Mononuclear cell (primary cell): ENCODE data around the gene NR3C2. TPM values are rescaled to one million over a fixed set of nuclear protein-coding genes. Genes with fewer than 3 reads are reported as not detected.

ENCODE experiments used
- H3K27me3 ChIP-seq: 2 replicates; pipeline ENCODE4 v1.6.0; 2011; ENCODE audit warnings: low read length, control low read depth; ENCODE audit not compliant: insufficient read depth
- H3K4me1 ChIP-seq: 2 replicates; pipeline ENCODE4 v1.5.1; 2011; ENCODE audit warnings: mild to moderate bottlenecking, low read length, control low read depth; ENCODE audit not compliant: insufficient read depth
- H3K4me3 ChIP-seq: 2 replicates; pipeline ENCODE4 v1.5.1; 2011; ENCODE audit warnings: mild to moderate bottlenecking, low read length, moderate library complexity
- H3K9me3 ChIP-seq: 2 replicates; pipeline ENCODE4 v1.5.1; 2011; ENCODE audit warnings: low read depth, mild to moderate bottlenecking, control low read depth, low read length
- total RNA-seq: library from RNA; depleted of rRNA; stranded (reverse); fragments of >200 nt; gene quantifications from one replicate; pipeline ENCODE4 v1.2.3, GENCODE V29; 2012

NR3C2 gene
- total RNA-seq, 1 donor, result 29.1 TPM

GRCh38 chr4:148288448-148288847, 153.8 kb downstream of the NR3C2 start:
- Histone ChIP-seq H3K4me3 (no peak overlapping the region), H3K27me3 (no peaks in the 10 kb centered on the region), H3K4me1 (no peaks in the 10 kb centered on the region), H3K9me3 (no peaks in the 10 kb centered on the region)

DNA sequence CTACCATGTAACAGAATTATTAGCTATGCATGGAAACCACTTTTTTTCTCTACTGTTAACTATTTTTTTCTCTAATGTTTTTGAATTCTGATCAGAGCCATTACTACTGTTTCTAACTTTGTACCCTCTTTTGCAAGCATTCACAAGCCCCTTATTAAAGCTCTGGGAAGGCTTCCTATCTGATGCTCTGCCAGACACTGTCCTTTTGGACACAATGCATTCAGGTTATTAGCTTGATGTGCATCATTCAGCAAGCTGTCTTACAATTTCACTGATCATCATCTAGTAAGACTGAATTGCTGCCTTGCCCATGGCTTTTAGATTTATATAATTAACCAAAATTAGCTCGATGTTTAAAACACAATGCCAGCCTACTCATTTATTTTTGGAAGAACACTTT, 155.1 kb downstream of the NR3C2 start:
- Histone ChIP-seq H3K4me1 (no peaks in the 10 kb centered on the region), H3K27me3 (no peaks in the 10 kb centered on the region), H3K4me3 (no peak overlapping the region), H3K9me3 (no peaks in the 10 kb centered on the region)

GRCh38 chr4:148286012-148286411, 156.2 kb downstream of the NR3C2 start:
- no peak overlapping the region for H3K4me3 ChIP-seq
- no peaks in the 10 kb centered on the region for H3K4me1 ChIP-seq
- no peaks in the 10 kb centered on the region for H3K27me3 ChIP-seq
- no peaks in the 10 kb centered on the region for H3K9me3 ChIP-seq

GRCh38 chr4:148283665-148284064, 158.5 kb downstream of the NR3C2 start:
- no peaks in the 10 kb centered on the region for H3K4me1 ChIP-seq
- no peak overlapping the region for H3K4me3 ChIP-seq
- H3K27me3 ChIP-seq, result no peaks in the 10 kb centered on the region
- no peaks in the 10 kb centered on the region for H3K9me3 ChIP-seq

DNA sequence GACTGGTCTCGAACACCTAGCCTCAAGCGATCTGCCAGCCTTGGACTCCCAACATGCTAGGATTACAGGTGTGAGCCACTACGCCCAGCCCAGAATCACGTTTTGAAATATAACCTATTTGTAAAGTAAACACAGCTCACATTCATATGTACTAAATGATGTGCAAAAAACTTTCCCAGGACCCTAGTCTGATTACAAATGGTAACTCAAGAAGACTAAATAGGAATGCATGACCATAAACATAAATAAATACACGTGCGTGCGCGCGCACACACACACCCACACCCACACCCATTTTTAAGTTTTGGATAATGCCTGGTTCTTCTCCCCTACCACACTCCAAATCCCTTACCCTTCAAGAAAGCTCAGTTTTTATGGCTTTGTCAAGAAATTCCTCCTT, 163.9 kb downstream of the NR3C2 start:
- no peaks in the 10 kb centered on the region for H3K9me3 ChIP-seq
- H3K4me1 ChIP-seq, result no peaks in the 10 kb centered on the region
- H3K4me3 ChIP-seq, result no peak overlapping the region
- H3K27me3 ChIP-seq, result no peaks in the 10 kb centered on the region

- no peaks in the 10 kb centered on the region for H3K4me1 ChIP-seq
- no peak overlapping the region for H3K4me3 ChIP-seq
- no peaks in the 10 kb centered on the region for H3K9me3 ChIP-seq
- no peaks in the 10 kb centered on the region for H3K27me3 ChIP-seq
These were observed 166.9 kb downstream of the NR3C2 start for GRCh38 chr4:148275266-148275665.

GRCh38 chr4:148273501-148273986, 168.7 kb downstream of the NR3C2 start:
- Histone ChIP-seq H3K4me1 (no peaks in the 10 kb centered on the region), H3K27me3 (no peaks in the 10 kb centered on the region), H3K4me3 (no peak overlapping the region), H3K9me3 (no peaks in the 10 kb centered on the region)

- Histone ChIP-seq H3K4me1 (no peaks in the 10 kb centered on the region), H3K9me3 (no peaks in the 10 kb centered on the region), H3K27me3 (no peaks in the 10 kb centered on the region)
These were observed 171.0 kb downstream of the NR3C2 start for GRCh38 chr4:148271166-148271565.

DNA sequence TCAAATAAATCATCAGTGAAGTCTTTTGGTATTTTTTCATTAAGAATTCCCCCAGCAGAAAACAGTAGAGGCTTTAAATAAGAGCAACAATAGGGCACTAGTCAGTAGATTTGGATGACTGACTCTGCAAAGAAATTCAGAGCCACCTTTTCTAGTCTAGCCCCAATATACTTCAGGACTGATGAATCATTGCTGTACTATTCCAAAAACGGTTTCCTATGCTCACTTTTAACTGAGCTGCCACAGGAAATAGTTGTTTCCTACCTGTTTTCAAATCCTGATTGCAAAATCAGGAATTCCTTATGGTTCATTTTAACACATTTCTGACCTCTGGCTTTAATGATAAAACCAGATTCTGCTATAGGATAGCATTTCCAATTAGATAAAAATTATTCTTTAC, 171.6 kb downstream of the NR3C2 start:
- Histone ChIP-seq H3K4me1 (no peaks in the 10 kb centered on the region), H3K4me3 (no peak overlapping the region), H3K9me3 (no peaks in the 10 kb centered on the region), H3K27me3 (no peaks in the 10 kb centered on the region)

More at GRCh38 chr4:148271166-148271565, 171.0 kb downstream of the NR3C2 start:
- H3K4me3 ChIP-seq, result no peak overlapping the region

GRCh38 chr4:148268835-148269234, 173.4 kb downstream of the NR3C2 start:
- no peak overlapping the region for H3K4me3 ChIP-seq
- H3K27me3 ChIP-seq, result no peaks in the 10 kb centered on the region
- no peaks in the 10 kb centered on the region for H3K9me3 ChIP-seq
- H3K4me1 ChIP-seq, result no peaks in the 10 kb centered on the region

- Histone ChIP-seq H3K4me3 (no peak overlapping the region), H3K9me3 (no peaks in the 10 kb centered on the region), H3K27me3 (no peaks in the 10 kb centered on the region), H3K4me1 (no peaks in the 10 kb centered on the region)
These were observed 175.3 kb downstream of the NR3C2 start for GRCh38 chr4:148266921-148267320.

DNA sequence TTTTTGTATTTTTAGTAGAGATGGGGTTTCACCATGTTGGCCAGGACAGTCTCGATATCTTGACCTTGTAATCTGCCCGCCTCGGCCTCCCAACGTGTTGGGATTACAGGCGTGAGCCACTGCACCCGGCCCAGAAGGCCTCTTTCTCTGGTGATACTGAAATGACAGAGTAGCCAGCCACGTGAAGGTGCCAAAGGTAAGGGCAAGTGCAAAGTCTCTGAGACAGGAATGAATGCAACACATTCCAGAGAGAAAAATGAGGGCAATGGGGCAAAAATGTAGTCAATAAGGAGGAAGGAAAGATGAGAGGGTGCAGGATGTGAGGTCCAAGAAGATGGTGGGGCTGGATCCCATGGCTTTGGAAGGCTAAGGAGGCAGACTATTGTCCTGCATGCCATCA, 176.0 kb downstream of the NR3C2 start:
- Histone ChIP-seq H3K4me3 (no peak overlapping the region), H3K9me3 (no peaks in the 10 kb centered on the region), H3K27me3 (no peaks in the 10 kb centered on the region), H3K4me1 (no peaks in the 10 kb centered on the region)

GRCh38 chr4:148265627-148266026, 176.6 kb downstream of the NR3C2 start:
- Histone ChIP-seq H3K4me1 (no peaks in the 10 kb centered on the region), H3K27me3 (no peaks in the 10 kb centered on the region), H3K9me3 (no peaks in the 10 kb centered on the region), H3K4me3 (no peak overlapping the region)

- no peak overlapping the region for H3K4me3 ChIP-seq
- H3K4me1 ChIP-seq, result no peaks in the 10 kb centered on the region
- no peaks in the 10 kb centered on the region for H3K9me3 ChIP-seq
- H3K27me3 ChIP-seq, result no peaks in the 10 kb centered on the region
These were observed 178.4 kb downstream of the NR3C2 start for GRCh38 chr4:148263802-148264201.

DNA sequence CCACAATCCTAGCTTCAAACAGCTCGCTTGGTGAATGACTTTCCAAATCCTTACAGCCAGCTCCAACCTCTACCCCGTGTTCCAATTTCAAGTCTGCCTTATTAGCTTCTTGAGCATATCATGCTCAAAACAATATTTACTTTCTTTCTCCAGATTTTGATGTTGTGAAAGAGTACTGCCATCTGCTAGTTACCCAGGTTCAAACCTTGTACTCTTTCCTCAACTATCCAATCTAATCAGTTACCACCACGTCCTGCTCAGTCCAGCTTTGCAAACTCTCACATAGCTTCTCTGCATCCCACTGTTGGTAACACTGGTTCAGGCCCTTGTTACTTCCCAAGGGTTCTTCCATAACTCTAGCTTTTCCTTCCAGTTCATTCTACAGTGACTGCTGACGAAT, 179.1 kb downstream of the NR3C2 start:
- Histone ChIP-seq H3K9me3 (no peaks in the 10 kb centered on the region), H3K4me3 (no peak overlapping the region), H3K4me1 (no peaks in the 10 kb centered on the region), H3K27me3 (no peaks in the 10 kb centered on the region)

DNA sequence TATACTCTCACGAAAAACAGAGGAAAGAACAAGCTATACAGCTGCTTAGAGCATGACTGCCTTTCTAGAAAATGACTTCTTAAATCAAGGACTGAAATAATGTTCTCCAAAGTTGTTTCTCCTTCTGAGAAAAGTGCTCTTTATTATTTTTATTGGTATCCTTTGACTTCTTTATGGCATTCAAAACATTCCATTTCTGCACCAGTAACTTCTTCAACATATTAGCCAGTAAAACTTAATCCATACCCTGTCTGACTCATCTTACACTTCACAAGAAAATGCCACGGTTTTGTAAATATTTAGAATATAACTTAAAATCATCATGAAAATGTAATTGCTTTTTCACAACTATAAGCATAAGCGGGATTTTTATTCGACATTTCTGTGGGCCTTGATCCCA, 180.4 kb downstream of the NR3C2 start:
- Histone ChIP-seq H3K27me3 (no peaks in the 10 kb centered on the region), H3K9me3 (no peaks in the 10 kb centered on the region), H3K4me1 (no peaks in the 10 kb centered on the region), H3K4me3 (no peak overlapping the region)

- no peaks in the 10 kb centered on the region for H3K9me3 ChIP-seq
- H3K27me3 ChIP-seq, result no peaks in the 10 kb centered on the region
- H3K4me3 ChIP-seq, result no peak overlapping the region
- H3K4me1 ChIP-seq, result no peaks in the 10 kb centered on the region
These were observed 182.4 kb downstream of the NR3C2 start for GRCh38 chr4:148259841-148260240.
